Body of pancreas (tissue), 4 donors: ENCODE results near the gene SNRNP48. TPM values are rescaled to one million over a fixed set of nuclear protein-coding genes. Genes with fewer than 3 reads are reported as not detected.

Experiments
- ATAC-seq: fragments of 150-250 bp; one replicate; pipeline ENCODE4 v1.9.1; 2016
- DNase-seq, 4 donors: peaks; one replicate each; pipeline ENCODE4 v3.0.0-alpha.2; 2019
- H3K27ac ChIP-seq, 4 donors: fragments of 200-600 bp; sonication (generic); 1 replicate in 3 of 4; 2 replicates in 1 of 4; pipeline versions ENCODE4 v1.5.1 to v1.6.1; 2016 to 2019; ENCODE audit warnings: mild to moderate bottlenecking in 1 of 4, mixed read lengths in 1 of 4, moderate library complexity in 1 of 4
- H3K27me3 ChIP-seq, 2 donors: fragments of 200-600 bp; sonication (generic); one replicate each; pipeline ENCODE4 v1.6.0; 2016; ENCODE audit warnings: mild to moderate bottlenecking in 1 of 2
- H3K36me3 ChIP-seq, 2 donors: fragments of 200-600 bp; sonication (generic); replicated peaks in 1 of 2; 2 replicates each; pipeline ENCODE4 v1.5.1; 2016; ENCODE audit warnings: low read depth in 2 of 2; ENCODE audit not compliant: insufficient read depth in 1 of 2
- H3K4me1 ChIP-seq: fragments of 200-600 bp; sonication (generic); one replicate; pipeline ENCODE4 v1.6.0; 2016
- H3K4me3 ChIP-seq, 2 donors: fragments of 200-600 bp; sonication (generic); 1 replicate in 1 of 2; 2 replicates in 1 of 2; pipeline ENCODE4 v1.5.1; 2016 to 2019
- H3K9me3 ChIP-seq, 3 donors: fragments of 200-600 bp; sonication (generic); 1 replicate in 2 of 3; 2 replicates in 1 of 3; pipeline ENCODE4 v1.5.1; 2016
- CTCF ChIP-seq, 7 experiments: fragments of 450-650 bp in 4 of 7; fragments of 200-600 bp in 3 of 7; sonication (generic) in 3 of 7; IDR thresholded peaks; one replicate each; pipeline ENCODE4 v1.5.1; 2016 to 2019; ENCODE audit warnings: antibody characterized with exemption in 7 of 7
- POLR2A ChIP-seq, 3 donors: fragments of 450-650 bp; IDR thresholded peaks; one replicate each; pipeline ENCODE4 v1.6.1; 2016; ENCODE audit warnings: antibody characterized with exemption in 3 of 3, mild to moderate bottlenecking in 2 of 3
- WGBS, 2 donors: methylation state at CpG; one replicate each; pipeline ENCODE4 v1.1.5; 2017; 5-methylcytosine and 5-hydroxymethylcytosine counted together
- intact Hi-C: fragments of 100-400 bp; cut with DNase I; formaldehyde crosslinking; loops from one replicate; pipeline ENCODE4 v1.15.1; 2023
- total RNA-seq, 2 donors: library from RNA; depleted of rRNA; stranded (reverse); fragments of >200 nt; gene quantifications; one replicate each; pipeline ENCODE4 v1.1.0, GENCODE V29; 2016

Gene SNRNP48
- total RNA-seq, 2 donors from 2014 or later: 8.6 to 18.7 TPM

GRCh38 chr6:7561153-7561964 is 28.6 kb upstream of the SNRNP48 start:
- TF ChIP-seq POLR2A (IDR thresholded peaks at IDR 0.05): peak in 2 of 3 donors; percentile 66 to 67
- TF ChIP-seq CTCF (IDR thresholded peaks at IDR 0.05): no peak
- Histone ChIP-seq H3K27ac (peak overlapping the region; percentile 78 to 93 (median 88)), H3K4me1 (peaks cover 31% of the 10 kb centered on the region), H3K9me3 (no peaks in the 10 kb centered on the region), H3K4me3 (no peak overlapping the region), H3K27me3 (no peaks in the 10 kb centered on the region), H3K36me3 (peaks cover 7 to 10% of the 10 kb centered on the region in 2 donors)
- peak; percentile 91 for ATAC-seq
- intact Hi-C loops: no loop called here
- peak; percentile 93 to 99 (median 96) for DNase-seq
- 21 to 25% methylated on average over 18 to 19 of the region's 19 CpGs for WGBS, 2 donors

- Histone ChIP-seq H3K36me3 (peaks cover 12 to 21% of the 10 kb centered on the region in 2 donors), H3K9me3 (no peaks in the 10 kb centered on the region), H3K4me1 (peaks cover 31% of the 10 kb centered on the region), H3K27me3 (no peaks in the 10 kb centered on the region), H3K27ac (peak overlapping the region; percentile 61 to 93 (median 88)), H3K4me3 (no peak overlapping the region)
- ATAC-seq: no peak
- no peak for DNase-seq
- 86 to 95% methylated on average over 4 of the region's 4 CpGs for WGBS, 2 donors
- TF ChIP-seq CTCF (IDR thresholded peaks at IDR 0.05): no peak
- intact Hi-C loops: no loop called here
These were observed 27.2 kb upstream of the SNRNP48 start for GRCh38 chr6:7562769-7563168.

- H3K36me3 ChIP-seq: peaks cover 37 to 48% of the 10 kb centered on the region in 2 donors
These were observed 23.9 kb upstream of the SNRNP48 start for GRCh38 chr6:7566107-7566506.

GRCh38 chr6:7566617-7567173 is 23.3 kb upstream of the SNRNP48 start:
- ATAC-seq: no peak

More at GRCh38 chr6:7566107-7566506, 23.9 kb upstream of the SNRNP48 start:
- H3K4me3 ChIP-seq: no peak overlapping the region
- DNase-seq (no peak), ATAC-seq (no peak)
- WGBS, 2 donors: 94 to 96% methylated on average over 2 of the region's 2 CpGs
- peaks cover 13% of the 10 kb centered on the region for H3K4me1 ChIP-seq
- no peak for TF ChIP-seq POLR2A (IDR thresholded peaks at IDR 0.05)
- intact Hi-C loops: no loop called here
- no peak overlapping the region for H3K27ac ChIP-seq
- H3K27me3 ChIP-seq: no peaks in the 10 kb centered on the region
- H3K9me3 ChIP-seq: no peaks in the 10 kb centered on the region

More at GRCh38 chr6:7566617-7567173, 23.3 kb upstream of the SNRNP48 start:
- TF ChIP-seq POLR2A (IDR thresholded peaks at IDR 0.05) (no peak), CTCF (IDR thresholded peaks at IDR 0.05) (no peak)
- Histone ChIP-seq H3K9me3 (no peaks in the 10 kb centered on the region), H3K27me3 (no peaks in the 10 kb centered on the region), H3K27ac (no peak overlapping the region), H3K4me1 (peaks cover 13% of the 10 kb centered on the region), H3K4me3 (no peak overlapping the region), H3K36me3 (peaks cover 42 to 54% of the 10 kb centered on the region in 2 donors)
- no peak for DNase-seq
- WGBS, 2 donors: 96 to 100% methylated on average over 4 of the region's 4 CpGs
- intact Hi-C loops: no loop called here
